Measurements from ENCODE around the gene USP24.
"Not testable (repeated sequence)": the region's sequence is repeated elsewhere in the genome, so short reads cannot be mapped to it uniquely, and the experiment has no call there.

The USP24 gene

DNA sequence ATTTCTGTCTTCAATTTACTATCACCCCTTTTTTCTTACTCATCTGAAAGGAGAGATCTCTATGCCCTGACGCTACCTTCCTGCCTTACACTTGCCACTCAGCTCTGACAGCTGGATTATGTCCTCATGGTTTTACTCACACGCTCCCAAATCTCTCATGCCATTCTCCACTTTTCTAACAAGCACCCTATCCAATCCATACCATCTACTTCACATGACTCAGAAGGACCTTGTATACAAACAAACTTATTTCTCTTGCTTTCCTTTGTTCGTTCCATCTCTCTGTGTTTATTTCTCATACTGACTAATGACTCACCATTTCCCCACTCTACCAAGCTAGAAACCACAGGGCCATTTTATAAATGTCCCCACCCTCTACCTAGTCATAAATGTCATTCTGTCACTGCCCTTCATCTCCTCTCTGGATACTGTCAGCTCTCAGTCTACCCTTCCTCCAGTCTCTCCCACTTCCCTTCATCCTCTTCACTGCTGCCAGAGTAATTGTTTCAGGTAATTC, 87.3 kb downstream of the USP24 start:
- DNase-seq = peak in 2 of 3 donors; percentile 18 to 34
- WGBS (ENCODE audit: insufficient coverage) = 93% methylated on average over 3 of the region's 3 CpGs
- peaks cover 0 to 3% (median 0%) of the 10 kb centered on the region in 5 experiments for H3K9me3 ChIP-seq (ENCODE audit: control extremely low read depth in 1 of 5, control insufficient read depth in 4 of 5, insufficient read depth in 2 of 5, low read depth in 1 of 5, low read length in 4 of 5)
- CTCF ChIA-PET = no interaction called here
- no peak overlapping the region for H3K27ac ChIP-seq (ENCODE audit: insufficient read depth in 1 of 2, low read depth in 1 of 2, low read length in 2 of 2, poor library complexity in 1 of 2, severe bottlenecking in 2 of 2)
- H3K27me3 ChIP-seq (replicated peaks in 2 of 5; ENCODE audit: control insufficient read depth in 4 of 5, insufficient read depth in 5 of 5, low read length in 4 of 5) = no peaks in the 10 kb centered on the region
- POLR2A ChIA-PET = interaction anchor here (0.7 kb wide), 1 partner anchor 26 kb away, joined by 8 read pairs; no protein-coding TSS in a partner anchor
- peaks cover 0 to 26% (median 12%) of the 10 kb centered on the region in 4 experiments for H3K4me1 ChIP-seq (ENCODE audit: control extremely low read depth in 1 of 4, control insufficient read depth in 4 of 4, insufficient read depth in 4 of 4, low read length in 3 of 4)
- H3K36me3 ChIP-seq (ENCODE audit: control insufficient read depth in 4 of 4, insufficient read depth in 4 of 4, low read length in 3 of 4) = peaks cover 41 to 85% (median 67%) of the 10 kb centered on the region in 4 experiments
- H3K4me3 ChIP-seq (ENCODE audit: control insufficient read depth in 1 of 7, extremely low read depth in 1 of 7, insufficient read depth in 4 of 7, low read depth in 2 of 7, low read length in 6 of 7) = no peak overlapping the region

DNA sequence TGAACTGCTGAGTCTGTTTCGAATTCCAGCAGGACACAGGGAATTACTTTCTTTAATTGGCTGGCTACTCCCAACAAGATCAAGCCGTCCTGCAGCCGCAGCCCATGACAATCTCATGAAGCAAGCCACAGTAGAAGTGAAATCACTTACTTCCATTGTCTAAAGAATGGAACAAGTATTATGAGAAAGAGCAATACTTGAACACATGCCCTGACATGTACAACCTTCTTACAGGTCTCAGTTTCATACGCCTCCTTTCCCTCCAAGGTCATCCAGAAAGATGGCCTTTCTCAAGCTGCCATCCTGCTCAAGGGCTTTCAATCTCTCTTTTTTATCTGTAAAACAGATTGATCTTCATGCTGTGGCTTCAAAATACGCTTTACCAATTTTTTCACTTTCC, 90.7 kb downstream of the USP24 start:
- Histone ChIP-seq H3K4me3 (ENCODE audit: control insufficient read depth in 1 of 7, extremely low read depth in 1 of 7, insufficient read depth in 4 of 7, low read depth in 2 of 7, low read length in 6 of 7) (no peak overlapping the region), H3K4me1 (ENCODE audit: control extremely low read depth in 1 of 4, control insufficient read depth in 4 of 4, insufficient read depth in 4 of 4, low read length in 3 of 4) (peaks cover 0 to 18% (median 11%) of the 10 kb centered on the region in 4 experiments), H3K9me3 (ENCODE audit: control extremely low read depth in 1 of 5, control insufficient read depth in 4 of 5, insufficient read depth in 2 of 5, low read depth in 1 of 5, low read length in 4 of 5) (peaks cover 0 to 3% (median 0%) of the 10 kb centered on the region in 5 experiments), H3K27me3 (replicated peaks in 2 of 5; ENCODE audit: control insufficient read depth in 4 of 5, insufficient read depth in 5 of 5, low read length in 4 of 5) (no peaks in the 10 kb centered on the region), H3K27ac (ENCODE audit: insufficient read depth in 1 of 2, low read depth in 1 of 2, low read length in 2 of 2, poor library complexity in 1 of 2, severe bottlenecking in 2 of 2) (no peak overlapping the region), H3K36me3 (ENCODE audit: control insufficient read depth in 4 of 4, insufficient read depth in 4 of 4, low read length in 3 of 4) (peaks cover 37 to 89% (median 72%) of the 10 kb centered on the region in 4 experiments)
- POLR2A ChIA-PET = no interaction called here
- DNase-seq = no peak
- 99% methylated on average over 5 of the region's 5 CpGs for WGBS (ENCODE audit: insufficient coverage)
- CTCF ChIA-PET = interaction anchor here (1.0 kb wide), 1 partner anchor 17 kb away, joined by 4 read pairs; no protein-coding TSS in a partner anchor

DNA sequence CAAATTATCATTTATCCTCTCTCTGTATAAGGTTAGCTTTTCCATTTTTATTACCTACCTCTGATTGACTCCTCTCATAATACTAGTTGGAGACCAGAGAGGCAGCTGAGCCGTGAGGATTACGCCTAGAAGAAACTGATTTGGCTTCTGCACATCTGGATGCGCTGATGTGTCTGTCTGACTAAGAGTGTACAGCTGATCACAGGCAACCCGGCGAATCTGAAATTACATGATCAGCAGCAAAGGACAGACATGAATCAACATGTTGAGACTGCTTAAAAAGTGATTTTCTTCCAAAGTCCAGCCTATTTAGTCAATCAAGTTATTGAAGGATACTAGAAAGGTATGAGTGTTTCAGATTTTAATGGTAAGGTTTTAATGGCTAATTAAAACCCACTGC, 94.6 kb downstream of the USP24 start:
- Histone ChIP-seq H3K4me3 (ENCODE audit: control insufficient read depth in 1 of 7, extremely low read depth in 1 of 7, insufficient read depth in 4 of 7, low read depth in 2 of 7, low read length in 6 of 7) (no peak overlapping the region), H3K36me3 (ENCODE audit: control insufficient read depth in 4 of 4, insufficient read depth in 4 of 4, low read length in 3 of 4) (peaks cover 38 to 90% (median 70%) of the 10 kb centered on the region in 4 experiments), H3K4me1 (ENCODE audit: control extremely low read depth in 1 of 4, control insufficient read depth in 4 of 4, insufficient read depth in 4 of 4, low read length in 3 of 4) (no peaks in the 10 kb centered on the region), H3K9me3 (ENCODE audit: control extremely low read depth in 1 of 5, control insufficient read depth in 4 of 5, insufficient read depth in 2 of 5, low read depth in 1 of 5, low read length in 4 of 5) (peaks cover 0 to 5% (median 0%) of the 10 kb centered on the region in 5 experiments), H3K27me3 (replicated peaks in 2 of 5; ENCODE audit: control insufficient read depth in 4 of 5, insufficient read depth in 5 of 5, low read length in 4 of 5) (no peaks in the 10 kb centered on the region), H3K27ac (ENCODE audit: insufficient read depth in 1 of 2, low read depth in 1 of 2, low read length in 2 of 2, poor library complexity in 1 of 2, severe bottlenecking in 2 of 2) (no peak overlapping the region)
- 94% methylated on average over 5 of the region's 5 CpGs for WGBS (ENCODE audit: insufficient coverage)
- DNase-seq = no peak
- CTCF ChIA-PET = no interaction called here
- POLR2A ChIA-PET = interaction anchor here (0.9 kb wide), 1 partner anchor 9 kb away, joined by 3 read pairs; no protein-coding TSS in a partner anchor

DNA sequence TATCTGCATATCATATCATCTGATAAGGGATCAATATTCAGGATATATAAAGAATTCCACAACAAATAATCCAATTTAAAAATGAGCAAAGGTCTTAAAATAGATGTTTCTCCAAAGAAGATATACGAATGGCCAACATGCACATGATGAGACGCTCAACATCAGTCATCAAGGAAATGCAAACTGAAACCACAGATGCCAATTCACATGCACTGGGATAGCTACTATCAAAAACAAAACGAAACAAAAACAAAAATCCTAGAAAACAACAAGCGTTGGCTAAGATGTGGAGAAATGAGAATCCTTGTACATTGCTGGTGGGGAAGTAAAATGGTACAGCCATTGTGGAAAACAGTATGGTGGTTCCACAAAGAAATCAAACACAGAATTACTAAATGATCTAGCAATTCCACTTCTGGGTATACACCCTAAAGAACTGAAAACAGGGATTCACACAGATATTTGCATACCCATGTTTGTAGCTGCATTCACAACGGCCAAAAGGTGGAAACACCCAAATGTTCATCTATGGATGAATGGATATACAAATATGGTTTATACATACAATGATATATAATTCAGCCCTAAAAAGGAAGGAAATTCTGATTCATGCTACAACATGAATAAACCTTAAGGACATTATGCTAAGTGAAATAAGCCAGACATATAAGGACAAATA, 96.4 kb downstream of the USP24 start:
- Histone ChIP-seq H3K4me3 (ENCODE audit: control insufficient read depth in 1 of 7, extremely low read depth in 1 of 7, insufficient read depth in 4 of 7, low read depth in 2 of 7, low read length in 6 of 7) (no peak overlapping the region), H3K9me3 (ENCODE audit: control extremely low read depth in 1 of 5, control insufficient read depth in 4 of 5, insufficient read depth in 2 of 5, low read depth in 1 of 5, low read length in 4 of 5) (peaks cover 0 to 6% (median 0%) of the 10 kb centered on the region in 5 experiments), H3K27me3 (replicated peaks in 2 of 5; ENCODE audit: control insufficient read depth in 4 of 5, insufficient read depth in 5 of 5, low read length in 4 of 5) (no peaks in the 10 kb centered on the region), H3K4me1 (ENCODE audit: control extremely low read depth in 1 of 4, control insufficient read depth in 4 of 4, insufficient read depth in 4 of 4, low read length in 3 of 4) (no peaks in the 10 kb centered on the region), H3K36me3 (ENCODE audit: control insufficient read depth in 4 of 4, insufficient read depth in 4 of 4, low read length in 3 of 4) (peaks cover 37 to 86% (median 57%) of the 10 kb centered on the region in 4 experiments), H3K27ac (ENCODE audit: insufficient read depth in 1 of 2, low read depth in 1 of 2, low read length in 2 of 2, poor library complexity in 1 of 2, severe bottlenecking in 2 of 2) (no peak overlapping the region)
- no peak for DNase-seq
- CTCF ChIA-PET = no interaction called here
- WGBS (ENCODE audit: insufficient coverage) = 95% methylated on average over 2 of the region's 5 CpGs
- POLR2A ChIA-PET = no interaction called here

DNA sequence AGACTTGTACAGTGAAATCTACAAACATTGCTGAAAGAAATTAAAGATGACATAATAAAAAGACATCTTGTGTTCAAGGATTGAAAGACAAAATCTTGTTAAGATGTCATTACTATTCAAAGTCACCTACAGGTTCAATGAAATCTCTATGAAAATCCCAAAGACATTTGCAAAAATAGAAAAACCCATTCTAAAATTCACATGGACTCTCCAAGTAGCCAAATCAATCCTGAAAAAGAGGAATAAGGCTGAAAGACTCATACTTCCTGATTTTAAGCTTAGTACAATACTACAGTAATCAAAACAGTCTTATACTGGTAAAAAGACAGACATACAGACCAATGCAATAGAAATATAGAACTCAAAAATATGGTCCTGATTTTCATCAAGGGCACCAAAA, 97.2 kb downstream of the USP24 start:
- ChIA-PET CTCF (no interaction called here), POLR2A (no interaction called here)
- peaks cover 36 to 86% (median 51%) of the 10 kb centered on the region in 4 experiments for H3K36me3 ChIP-seq (ENCODE audit: control insufficient read depth in 4 of 4, insufficient read depth in 4 of 4, low read length in 3 of 4)
- H3K4me1 ChIP-seq (ENCODE audit: control extremely low read depth in 1 of 4, control insufficient read depth in 4 of 4, insufficient read depth in 4 of 4, low read length in 3 of 4) = no peaks in the 10 kb centered on the region
- no peak overlapping the region for H3K4me3 ChIP-seq (ENCODE audit: control insufficient read depth in 1 of 7, extremely low read depth in 1 of 7, insufficient read depth in 4 of 7, low read depth in 2 of 7, low read length in 6 of 7)
- no peak overlapping the region for H3K27ac ChIP-seq (ENCODE audit: insufficient read depth in 1 of 2, low read depth in 1 of 2, low read length in 2 of 2, poor library complexity in 1 of 2, severe bottlenecking in 2 of 2)
- peaks cover 0 to 6% (median 0%) of the 10 kb centered on the region in 5 experiments for H3K9me3 ChIP-seq (ENCODE audit: control extremely low read depth in 1 of 5, control insufficient read depth in 4 of 5, insufficient read depth in 2 of 5, low read depth in 1 of 5, low read length in 4 of 5)
- H3K27me3 ChIP-seq (replicated peaks in 2 of 5; ENCODE audit: control insufficient read depth in 4 of 5, insufficient read depth in 5 of 5, low read length in 4 of 5) = no peaks in the 10 kb centered on the region
- no peak for DNase-seq

DNA sequence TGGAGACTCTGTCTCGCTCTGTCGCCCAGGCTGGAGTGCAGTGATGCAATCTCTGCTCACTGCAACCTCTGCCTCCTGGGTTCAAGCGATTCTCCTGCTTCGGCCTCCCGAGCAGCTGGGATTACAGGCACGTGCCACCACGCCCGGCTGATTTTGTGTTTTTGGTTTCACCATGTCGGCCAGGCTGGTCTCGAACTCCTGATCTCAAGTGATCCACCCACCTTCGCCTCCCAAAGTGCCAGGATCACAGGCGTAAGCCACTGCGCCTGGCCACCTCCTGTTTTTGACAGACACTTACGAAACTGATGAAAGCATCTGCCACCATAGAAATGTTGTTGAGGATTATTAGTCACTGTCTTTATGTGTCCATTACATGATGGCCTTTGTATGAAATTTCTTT, 106.2 kb downstream of the USP24 start:
- H3K27me3 ChIP-seq (replicated peaks in 2 of 5; ENCODE audit: control insufficient read depth in 4 of 5, insufficient read depth in 5 of 5, low read length in 4 of 5); H3K4me1 ChIP-seq (ENCODE audit: control extremely low read depth in 1 of 4, control insufficient read depth in 4 of 4, insufficient read depth in 4 of 4, low read length in 3 of 4); CTCF ChIA-PET; H3K4me3 ChIP-seq (ENCODE audit: control insufficient read depth in 1 of 7, extremely low read depth in 1 of 7, insufficient read depth in 4 of 7, low read depth in 2 of 7, low read length in 6 of 7); POLR2A ChIA-PET; H3K27ac ChIP-seq (ENCODE audit: insufficient read depth in 1 of 2, low read depth in 1 of 2, low read length in 2 of 2, poor library complexity in 1 of 2, severe bottlenecking in 2 of 2); DNase-seq; H3K9me3 ChIP-seq (ENCODE audit: control extremely low read depth in 1 of 5, control insufficient read depth in 4 of 5, insufficient read depth in 2 of 5, low read depth in 1 of 5, low read length in 4 of 5): not testable (repeated sequence)
- 96% methylated on average over 14 of the region's 14 CpGs for WGBS (ENCODE audit: insufficient coverage)
- peaks cover 31 to 88% (median 46%) of the 10 kb centered on the region in 4 experiments for H3K36me3 ChIP-seq (ENCODE audit: control insufficient read depth in 4 of 4, insufficient read depth in 4 of 4, low read length in 3 of 4)

DNA sequence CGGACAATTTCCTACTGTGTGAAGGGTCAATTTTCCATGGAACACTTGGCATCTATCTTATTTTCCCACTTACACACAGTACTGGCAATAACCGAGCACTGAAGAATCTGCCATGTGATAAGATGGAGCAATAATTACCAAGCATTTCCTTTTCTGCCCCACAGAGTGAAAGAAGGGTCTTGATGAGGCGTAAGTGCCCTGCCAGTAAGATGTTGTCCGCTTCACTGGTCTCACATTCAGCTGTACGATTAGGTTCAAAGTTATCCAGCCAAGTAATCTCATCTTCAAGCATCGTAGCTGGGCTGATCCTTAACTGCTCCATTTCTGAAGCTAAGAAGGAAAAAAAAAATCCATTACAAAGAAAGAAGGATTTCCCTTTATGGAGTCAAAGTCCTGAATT, 108.1 kb downstream of the USP24 start:
- 66% methylated on average over 4 of the region's 6 CpGs for WGBS (ENCODE audit: insufficient coverage)
- ChIA-PET POLR2A (no interaction called here), CTCF (no interaction called here)
- no peaks in the 10 kb centered on the region for H3K9me3 ChIP-seq (ENCODE audit: control extremely low read depth in 1 of 5, control insufficient read depth in 4 of 5, insufficient read depth in 2 of 5, low read depth in 1 of 5, low read length in 4 of 5)
- no peak overlapping the region for H3K27ac ChIP-seq (ENCODE audit: insufficient read depth in 1 of 2, low read depth in 1 of 2, low read length in 2 of 2, poor library complexity in 1 of 2, severe bottlenecking in 2 of 2)
- H3K36me3 ChIP-seq (ENCODE audit: control insufficient read depth in 4 of 4, insufficient read depth in 4 of 4, low read length in 3 of 4) = peaks cover 34 to 88% (median 55%) of the 10 kb centered on the region in 4 experiments
- H3K27me3 ChIP-seq (replicated peaks in 2 of 5; ENCODE audit: control insufficient read depth in 4 of 5, insufficient read depth in 5 of 5, low read length in 4 of 5) = no peaks in the 10 kb centered on the region
- no peak for DNase-seq
- H3K4me1 ChIP-seq (ENCODE audit: control extremely low read depth in 1 of 4, control insufficient read depth in 4 of 4, insufficient read depth in 4 of 4, low read length in 3 of 4) = no peaks in the 10 kb centered on the region
- no peak overlapping the region for H3K4me3 ChIP-seq (ENCODE audit: control insufficient read depth in 1 of 7, extremely low read depth in 1 of 7, insufficient read depth in 4 of 7, low read depth in 2 of 7, low read length in 6 of 7)

All from common myeloid progenitor, CD34-positive (primary cell).